HG03175 (cell line): Measurements from ENCODE around the gene CLDN11.

Experiments
- ATAC-seq: cut with Tn5 transposase; IDR thresholded peaks from one replicate; pipeline ENCODE4 v1.9.1; 2021; ENCODE audit warnings: mild to moderate bottlenecking, moderate library complexity; ENCODE audit not compliant: unreplicated experiment

CLDN11 gene

DNA sequence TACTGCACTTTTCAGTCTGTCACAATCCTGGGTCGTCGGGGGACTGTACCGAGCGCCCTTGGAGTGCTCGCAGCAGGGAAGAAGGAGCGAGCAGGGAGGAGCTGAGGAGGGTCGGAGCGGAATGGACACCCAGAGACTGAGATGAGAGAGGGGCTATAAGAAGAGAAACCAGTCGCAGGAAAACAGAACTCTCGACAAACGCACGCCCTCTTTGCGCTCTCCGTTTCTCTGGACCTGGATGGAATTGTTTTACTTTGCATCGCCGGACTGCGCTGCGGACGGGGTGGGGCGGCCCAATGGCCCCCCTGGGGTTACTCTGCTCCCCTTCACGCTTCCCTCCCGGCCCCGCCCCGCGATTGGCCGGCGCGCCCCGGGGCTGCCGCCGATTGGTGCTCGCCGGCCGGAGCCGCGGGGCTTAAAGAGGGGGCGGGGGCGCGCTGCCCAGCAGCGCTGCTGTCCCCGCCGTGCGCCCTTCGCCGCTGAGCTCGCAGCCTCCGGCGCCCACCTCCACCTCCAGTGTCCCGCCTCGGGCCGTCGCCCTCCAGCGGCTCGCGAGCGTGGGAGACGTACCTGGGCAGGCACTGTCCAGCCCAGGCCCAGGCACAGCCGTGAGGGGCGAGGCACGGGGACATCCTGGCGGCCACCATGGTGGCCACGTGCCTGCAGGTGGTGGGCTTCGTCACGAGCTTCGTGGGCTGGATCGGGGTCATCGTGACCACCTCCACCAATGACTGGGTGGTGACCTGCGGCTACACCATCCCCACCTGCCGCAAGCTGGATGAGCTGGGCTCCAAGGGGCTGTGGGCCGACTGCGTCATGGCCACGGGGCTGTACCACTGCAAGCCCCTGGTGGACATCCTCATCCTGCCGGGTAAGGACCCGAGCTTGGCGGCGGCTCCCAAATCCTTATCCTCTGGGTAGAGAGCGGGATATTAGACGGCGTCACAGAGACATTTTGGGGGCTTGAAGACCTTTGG, at the start of gene CLDN11:
TSS of gene CLDN11 (plus strand) at position 447 of the 977 bp plus-strand sequence. CDS start at position 646, 199 bp downstream.
- ATAC-seq = no peak

DNA sequence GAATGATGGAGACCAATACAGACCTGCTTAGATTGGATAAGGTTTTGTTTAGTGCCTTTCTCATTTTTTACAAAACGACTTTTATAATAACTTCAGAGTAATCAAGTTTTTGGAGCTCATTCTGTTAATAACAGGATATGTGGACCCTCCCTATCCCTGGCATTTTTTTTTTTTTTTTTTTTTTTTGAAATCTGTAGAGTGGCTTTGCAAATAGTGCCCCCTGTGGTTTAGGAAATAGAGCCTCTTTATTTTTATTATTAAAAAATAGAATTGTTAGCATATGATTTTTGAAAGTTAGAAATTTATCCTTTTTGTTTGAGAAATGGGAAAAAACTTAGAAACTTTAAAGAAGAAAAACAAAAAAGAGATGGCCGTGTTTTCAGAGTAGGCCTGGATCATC, 49.7 kb upstream of the CLDN11 start:
- ATAC-seq = no peak

GRCh38 chr3:170372190-170372879, 46.3 kb upstream of the CLDN11 start:
- peak; percentile 48 for ATAC-seq

- no peak for ATAC-seq
Observed at GRCh38 chr3:170383567-170383966, 35.1 kb upstream of the CLDN11 start.

DNA sequence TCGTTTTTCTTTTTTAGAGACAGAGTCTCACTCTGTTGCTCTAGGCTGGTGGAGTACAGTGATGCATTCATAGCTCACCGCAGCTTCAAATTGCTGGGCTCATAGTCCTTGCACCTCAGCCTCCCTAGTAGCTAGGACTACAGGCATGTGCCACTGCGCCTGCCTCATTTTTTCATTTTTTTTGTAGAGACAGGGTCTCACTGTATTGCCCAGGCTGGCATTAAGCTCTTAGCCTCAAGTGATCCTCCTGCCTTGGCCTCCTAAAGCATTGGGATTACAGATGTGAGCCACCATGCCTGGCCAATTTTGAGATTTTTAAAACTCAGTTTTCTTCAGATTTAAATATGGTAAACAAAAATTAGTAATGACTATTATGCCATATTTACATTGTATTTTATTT, 32.2 kb upstream of the CLDN11 start:
- no peak for ATAC-seq

DNA sequence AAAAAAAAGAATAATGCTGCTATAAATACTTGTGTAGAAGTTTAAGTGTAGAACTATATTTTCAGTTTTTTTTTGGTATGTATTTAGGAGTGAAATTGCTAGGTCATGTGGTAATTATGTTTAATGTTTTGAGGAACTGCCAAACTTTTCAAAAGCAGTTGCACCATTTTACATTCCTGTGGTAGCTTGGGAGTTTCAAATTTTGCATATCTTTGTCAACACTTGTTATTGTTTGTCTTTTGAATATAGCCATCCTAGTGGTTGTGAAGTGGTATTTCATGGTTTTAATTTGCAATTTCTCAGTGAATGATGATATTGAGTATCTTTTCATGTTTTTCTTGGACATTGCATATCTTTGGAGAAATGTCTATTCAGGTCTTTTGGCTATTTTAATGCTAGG, 30.7 kb upstream of the CLDN11 start:
- no peak for ATAC-seq

- ATAC-seq = no peak
Observed at GRCh38 chr3:170391108-170391507, 27.6 kb upstream of the CLDN11 start.

DNA sequence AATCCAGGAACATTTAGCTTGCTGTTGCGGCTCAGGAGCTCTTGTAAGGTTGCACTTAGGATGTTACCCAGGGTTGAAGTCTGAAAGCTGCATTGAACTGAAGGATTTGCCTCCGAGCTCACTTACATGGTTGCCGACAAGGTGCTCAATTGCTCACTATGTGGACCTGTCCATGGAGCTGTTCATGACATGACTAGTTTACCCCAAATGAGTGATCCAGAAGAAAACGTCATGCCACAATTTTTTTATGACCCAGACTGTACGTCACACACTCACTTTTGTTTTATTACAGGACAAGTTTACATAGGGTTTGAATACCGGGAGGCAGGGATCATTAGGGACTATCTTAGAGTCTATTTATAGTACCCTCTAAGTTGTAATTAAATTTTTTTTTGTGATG, 21.0 kb upstream of the CLDN11 start:
- ATAC-seq = no peak

DNA sequence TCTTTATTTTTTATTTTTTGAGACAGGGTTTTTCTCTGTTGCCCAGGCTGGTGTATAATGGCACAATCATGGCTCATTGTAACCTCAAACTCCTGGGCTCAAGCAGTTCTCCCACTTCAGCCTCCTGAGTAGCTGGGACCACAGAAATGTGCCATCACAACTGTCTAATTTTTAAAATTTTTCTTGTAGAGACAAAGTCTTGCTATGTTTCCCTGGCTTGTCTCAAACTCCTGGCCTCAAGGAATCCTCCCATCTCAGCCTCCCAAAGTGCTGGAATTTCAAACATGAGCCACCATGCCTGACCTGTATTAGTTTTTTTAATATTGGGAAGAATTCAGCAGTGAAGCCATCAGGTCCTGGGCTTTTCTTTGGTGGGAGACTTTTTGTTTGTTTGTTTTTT, 13.6 kb upstream of the CLDN11 start:
- no peak for ATAC-seq

GRCh38 chr3:170410428-170411029, 8.1 kb upstream of the CLDN11 start:
- no peak for ATAC-seq

DNA sequence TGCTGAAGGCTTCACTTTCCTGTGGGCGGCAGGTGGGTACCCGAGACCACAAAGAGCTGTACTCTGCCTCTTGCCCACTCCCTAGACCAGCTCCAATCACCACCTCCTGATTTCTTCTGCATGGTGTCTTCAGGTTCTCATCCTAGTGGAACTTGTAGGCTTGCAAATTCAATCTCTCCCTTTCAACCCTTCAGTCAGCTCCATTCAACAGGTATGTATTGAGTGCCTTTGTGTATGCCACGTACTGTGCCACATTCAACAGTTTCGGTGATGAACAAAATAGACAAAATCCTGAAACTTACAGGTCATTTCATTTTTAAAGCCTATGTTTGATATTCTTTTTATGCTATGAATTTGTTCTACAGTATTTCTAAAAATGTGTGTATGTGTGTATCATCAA, 5.4 kb upstream of the CLDN11 start:
- no peak for ATAC-seq

GRCh38 chr3:170414202-170414663, 4.4 kb upstream of the CLDN11 start:
- ATAC-seq = peak; percentile 51

GRCh38 chr3:170417090-170417489, 1.6 kb upstream of the CLDN11 start:
- no peak for ATAC-seq

GRCh38 chr3:170419557-170420087, 954 bp downstream of the CLDN11 start:
- no peak for ATAC-seq

- ATAC-seq = no peak
Observed at GRCh38 chr3:170420307-170420821, 1.7 kb downstream of the CLDN11 start.

GRCh38 chr3:170421111-170421641, 2.5 kb downstream of the CLDN11 start:
- ATAC-seq = no peak

DNA sequence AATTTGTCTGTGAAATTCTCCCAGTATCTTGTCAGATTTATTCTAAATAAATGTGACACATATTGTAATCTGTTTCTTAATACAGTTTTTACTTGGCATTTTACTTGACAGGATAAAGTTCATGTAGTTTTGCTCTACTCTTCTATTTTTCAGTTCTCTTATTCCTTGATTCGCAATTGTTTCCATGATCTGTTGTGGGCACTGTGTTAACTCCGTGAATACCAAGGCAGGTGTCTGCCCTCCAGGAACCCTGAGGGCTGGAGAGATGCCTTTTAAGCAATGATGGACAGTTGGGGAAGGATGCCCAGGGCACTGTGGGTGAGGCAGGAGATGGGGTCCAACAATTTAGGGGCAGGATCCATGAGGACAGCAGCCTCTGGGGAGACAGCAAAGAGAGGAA, 3.1 kb downstream of the CLDN11 start:
- ATAC-seq = no peak

DNA sequence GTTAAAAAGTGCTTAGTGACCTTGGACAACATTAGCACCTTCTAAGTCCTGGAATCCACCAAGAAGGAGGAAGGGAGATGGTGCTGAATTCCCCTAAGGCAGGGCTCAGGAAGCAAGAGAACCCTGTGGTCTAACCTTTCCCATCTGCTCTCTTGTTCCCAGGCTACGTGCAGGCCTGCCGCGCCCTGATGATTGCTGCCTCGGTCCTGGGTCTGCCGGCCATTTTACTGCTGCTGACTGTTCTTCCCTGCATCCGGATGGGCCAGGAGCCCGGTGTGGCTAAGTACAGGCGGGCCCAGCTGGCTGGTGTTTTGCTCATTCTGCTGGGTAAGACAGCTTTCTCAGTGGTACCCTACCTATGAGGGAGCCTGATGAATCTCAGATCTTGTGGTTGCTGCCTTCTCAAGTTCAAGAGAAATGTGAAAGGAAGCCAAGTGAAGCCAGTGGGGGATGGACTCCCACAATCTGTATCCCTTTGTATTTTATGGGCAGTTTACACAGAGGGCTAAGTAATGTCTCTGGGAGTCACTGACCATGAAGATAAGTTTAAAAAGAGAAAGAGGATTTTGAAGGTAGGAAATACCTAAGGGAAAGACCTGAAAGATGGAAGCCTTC, 4.4 kb downstream of the CLDN11 start:
- no peak for ATAC-seq

- no peak for ATAC-seq
Observed at GRCh38 chr3:170424879-170425278, 6.2 kb downstream of the CLDN11 start.

GRCh38 chr3:170425491-170426239, 7.0 kb downstream of the CLDN11 start:
- ATAC-seq = no peak
